NT2/D1 (cell line): ENCODE results near the gene ZNF629.

Source experiments
- DNase-seq: peaks from one replicate; pipeline ENCODE4 v3.0.0-alpha.2; 2011; ENCODE audit warnings: low read depth, low spot score
- H3K27me3 ChIP-seq: 2 replicates; pipeline ENCODE4 v1.6.0; 2011; ENCODE audit warnings: mild to moderate bottlenecking; ENCODE audit not compliant: insufficient read length, insufficient read depth
- H3K36me3 ChIP-seq: 2 replicates; pipeline ENCODE4 v1.6.1; 2011; ENCODE audit warnings: mild to moderate bottlenecking, low read length, mixed read lengths; ENCODE audit not compliant: insufficient read depth, insufficient read length
- H3K4me1 ChIP-seq: 2 replicates; pipeline ENCODE4 v1.5.1; 2011; ENCODE audit not compliant: insufficient read depth, insufficient read length
- H3K4me3 ChIP-seq: 2 replicates; pipeline ENCODE4 v1.5.1; 2011; ENCODE audit warnings: low read depth; ENCODE audit not compliant: insufficient read length
- H3K9ac ChIP-seq: 2 replicates; pipeline ENCODE4 v1.6.0; 2011; ENCODE audit warnings: low read depth; ENCODE audit not compliant: insufficient read length
- H3K9me3 ChIP-seq: 2 replicates; pipeline ENCODE4 v1.5.1; 2011; ENCODE audit warnings: mild to moderate bottlenecking, low read length; ENCODE audit not compliant: insufficient read depth
- SUZ12 ChIP-seq: IDR thresholded peaks from 2 replicates; pipeline ENCODE4 v1.6.1; 2011; ENCODE audit not compliant: insufficient read length, insufficient read depth; ENCODE audit errors: extremely low read depth
- YY1 ChIP-seq: IDR thresholded peaks from 2 replicates; pipeline ENCODE4 v1.6.1; 2011; ENCODE audit not compliant: insufficient read length, insufficient read depth
- ZNF274 ChIP-seq: IDR thresholded peaks from 2 replicates; pipeline ENCODE4 v1.6.1; 2011; ENCODE audit warnings: mild to moderate bottlenecking, low read depth, low read length

Gene ZNF629

DNA sequence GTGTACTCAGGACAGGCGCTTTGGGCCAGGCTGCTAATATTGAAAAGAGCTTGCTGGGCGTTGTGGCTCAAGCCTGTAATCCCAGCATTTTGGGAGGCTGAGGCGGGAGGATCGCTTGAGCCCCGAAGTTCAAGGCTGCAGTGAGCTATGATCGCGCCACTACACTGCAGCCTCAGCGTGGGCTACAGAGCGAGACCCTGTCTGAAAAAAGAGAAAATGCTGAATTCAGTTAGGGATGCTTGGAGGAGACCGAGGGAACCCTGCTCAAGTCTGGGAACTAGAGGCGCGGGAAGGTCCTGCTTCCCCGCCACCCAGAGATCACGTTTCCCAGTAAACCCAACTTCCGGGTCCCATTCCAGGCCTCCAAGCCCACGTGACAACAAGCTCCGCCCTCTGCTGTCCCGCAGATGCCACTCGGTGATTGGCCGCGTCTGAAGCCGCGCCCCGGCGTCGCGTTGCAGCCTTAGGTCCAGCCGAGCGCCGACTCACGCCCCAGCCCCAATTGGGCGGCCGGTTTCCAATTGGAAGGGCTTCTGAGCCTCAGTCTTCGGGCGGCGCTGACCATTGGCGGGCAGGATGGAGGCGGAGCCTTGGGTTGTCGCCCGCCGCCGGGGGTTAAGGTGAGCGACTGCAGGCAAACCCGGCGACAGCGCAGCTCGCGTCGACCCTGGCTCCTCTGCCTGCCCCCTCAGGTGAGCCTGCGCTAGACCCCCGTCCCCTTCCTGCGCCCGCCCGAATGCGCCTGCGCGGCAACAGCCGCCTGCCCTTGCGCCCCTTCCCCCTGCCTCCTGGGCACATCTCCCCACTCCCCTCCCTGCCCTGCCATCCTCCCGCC, 39.0 kb downstream of the ZNF629 start, which contains the start of gene PHKG2:
TSS of gene PHKG2 (plus strand) at position 627 of the 835 bp plus-strand sequence. CDS start 396 bp downstream, outside the sequence.
- TF ChIP-seq ZNF274: no peak

DNA sequence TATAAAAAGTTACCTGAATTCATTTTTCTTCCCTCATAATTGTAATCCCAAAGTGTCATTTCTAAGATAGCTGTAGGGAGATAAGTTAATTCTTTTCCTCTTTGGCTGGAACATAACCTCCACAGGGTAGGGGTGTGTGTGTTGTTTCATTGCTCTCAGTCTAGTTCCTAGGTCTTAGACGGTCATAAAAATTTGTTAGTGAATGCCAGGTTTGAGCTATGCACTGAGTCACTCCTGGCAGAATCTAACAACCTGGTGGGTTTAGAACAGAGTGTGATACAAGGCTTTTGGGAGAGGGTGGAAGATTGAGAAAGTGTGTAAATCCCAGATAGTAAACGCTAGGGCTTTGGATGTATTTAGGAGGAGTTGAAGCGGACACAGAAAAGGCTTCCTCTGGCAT, 39.7 kb downstream of the ZNF629 start:
- no peaks in the 10 kb centered on the region for H3K9me3 ChIP-seq
- no peaks in the 10 kb centered on the region for H3K27me3 ChIP-seq
- H3K36me3 ChIP-seq: peaks cover 59% of the 10 kb centered on the region
- H3K9ac ChIP-seq: peak overlapping the region; percentile 77
- peaks cover 3% of the 10 kb centered on the region for H3K4me1 ChIP-seq
- TF ChIP-seq ZNF274 (no peak), YY1 (no peak), SUZ12 (no peak)
- no peak for DNase-seq
- peak overlapping the region; percentile 51 for H3K4me3 ChIP-seq

More for the DNA sequence above, 39.0 kb downstream of the ZNF629 start, which contains the start of gene PHKG2:
- H3K36me3 ChIP-seq: peaks cover 59% of the 10 kb centered on the region
- H3K27me3 ChIP-seq: no peaks in the 10 kb centered on the region
- peaks cover 3% of the 10 kb centered on the region for H3K4me1 ChIP-seq
- DNase-seq: peak; percentile 99
- no peaks in the 10 kb centered on the region for H3K9me3 ChIP-seq
- peak within 1 kb of the TSS; percentile 77 for H3K9ac ChIP-seq
- H3K4me3 ChIP-seq: peak within 1 kb of the TSS; percentile 68

DNA sequence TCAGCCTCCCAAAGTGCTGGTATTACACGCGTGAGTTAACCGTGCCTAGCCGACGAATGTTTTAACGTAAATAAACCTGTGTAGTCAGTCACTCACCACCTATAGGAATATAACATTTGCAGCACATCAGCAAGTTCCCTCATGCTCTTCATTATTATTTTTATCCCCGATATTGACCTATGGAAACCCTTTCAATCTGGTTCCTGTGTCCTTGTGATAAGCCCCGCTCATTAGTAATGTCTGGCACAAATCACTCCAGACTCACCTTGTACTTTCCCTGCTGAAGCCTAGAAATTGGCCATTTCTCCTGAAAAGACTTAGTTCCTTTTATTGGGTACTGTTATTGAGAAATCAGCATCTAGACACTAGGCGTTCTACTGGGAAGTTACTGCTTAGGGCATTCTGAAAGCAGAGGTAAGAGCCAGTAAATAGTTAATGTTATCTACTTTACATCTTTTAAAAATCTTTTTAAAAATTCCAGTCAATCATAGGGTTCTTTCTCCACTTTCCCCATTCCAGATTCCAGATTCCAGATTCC, 40.3 kb downstream of the ZNF629 start:
- no peak for DNase-seq
- Histone ChIP-seq H3K4me1 (peaks cover 4% of the 10 kb centered on the region), H3K9me3 (no peaks in the 10 kb centered on the region), H3K36me3 (peaks cover 60% of the 10 kb centered on the region), H3K9ac (no peak overlapping the region), H3K4me3 (no peak overlapping the region), H3K27me3 (no peaks in the 10 kb centered on the region)
- TF ChIP-seq YY1 (no peak), ZNF274 (no peak), SUZ12 (no peak)

DNA sequence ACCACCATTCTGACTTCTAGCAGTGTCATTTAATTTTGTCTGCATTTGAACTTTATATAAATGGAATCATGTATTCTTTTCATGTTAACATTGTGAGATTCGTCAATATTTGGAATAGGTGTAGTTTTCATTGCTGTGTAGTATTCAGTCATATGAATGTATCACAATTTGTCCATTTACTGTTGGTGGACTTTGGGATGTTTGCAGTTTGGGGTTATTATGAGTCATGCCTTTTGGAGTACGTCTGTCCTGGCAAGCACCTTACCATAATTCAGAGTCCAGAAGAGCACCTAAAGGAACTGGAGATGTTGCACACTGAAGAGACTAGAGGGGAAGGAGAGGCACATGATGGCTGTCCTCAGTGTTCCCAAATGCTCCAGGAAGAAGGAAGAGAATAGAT, 41.9 kb downstream of the ZNF629 start:
- peaks cover 52% of the 10 kb centered on the region for H3K36me3 ChIP-seq
- TF ChIP-seq SUZ12 (no peak), ZNF274 (no peak), YY1 (no peak)

DNA sequence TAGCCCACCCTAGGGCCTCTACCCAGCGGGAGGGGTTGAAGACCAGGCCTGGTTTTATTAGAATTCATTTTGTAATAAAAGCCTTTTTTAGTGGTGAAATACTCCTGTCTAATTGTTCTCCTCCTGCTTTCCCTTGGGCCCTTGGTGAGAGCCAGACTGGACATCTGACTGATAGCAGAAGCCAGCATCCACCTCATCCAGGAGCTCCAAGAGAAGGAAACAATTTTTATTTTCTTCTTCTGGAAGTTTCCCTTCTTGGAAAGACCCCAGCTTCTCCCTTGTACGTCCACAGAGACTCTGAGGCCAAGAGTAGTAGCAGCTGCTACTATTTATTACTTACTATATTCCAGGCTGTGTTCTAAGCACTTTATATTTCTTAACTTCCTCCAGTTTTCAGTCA, 42.8 kb downstream of the ZNF629 start:
- H3K9me3 ChIP-seq: no peaks in the 10 kb centered on the region
- H3K9ac ChIP-seq: no peak overlapping the region
- peaks cover 18% of the 10 kb centered on the region for H3K4me1 ChIP-seq
- no peaks in the 10 kb centered on the region for H3K27me3 ChIP-seq
- peaks cover 55% of the 10 kb centered on the region for H3K36me3 ChIP-seq
- no peak for DNase-seq
- H3K4me3 ChIP-seq: no peak overlapping the region
- no peak for TF ChIP-seq SUZ12

More for the DNA sequence above, 41.9 kb downstream of the ZNF629 start:
- Histone ChIP-seq H3K4me3 (no peak overlapping the region), H3K9ac (no peak overlapping the region), H3K27me3 (no peaks in the 10 kb centered on the region), H3K4me1 (peaks cover 12% of the 10 kb centered on the region), H3K9me3 (no peaks in the 10 kb centered on the region)
- DNase-seq: no peak

DNA sequence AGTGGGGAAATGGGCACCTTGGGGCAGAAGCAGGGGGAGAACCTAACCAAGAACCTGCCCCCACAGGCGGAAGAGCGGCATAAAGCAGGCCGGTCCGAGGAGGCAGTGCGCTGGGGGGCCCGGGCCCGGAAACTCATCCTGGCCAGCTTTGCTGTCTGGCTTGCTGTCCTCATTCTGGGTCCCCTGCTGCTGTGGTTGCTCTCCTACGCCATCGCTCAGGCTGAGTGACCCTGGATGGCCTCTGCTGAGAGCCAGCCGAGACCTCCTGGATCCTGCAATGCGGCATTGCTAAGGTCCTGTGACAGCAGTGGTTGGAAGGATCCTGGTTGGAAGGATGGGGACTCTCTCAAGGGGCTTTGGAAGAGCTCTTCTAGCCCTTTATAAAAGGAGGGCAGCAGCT, 43.3 kb downstream of the ZNF629 start:
- Histone ChIP-seq H3K27me3 (no peaks in the 10 kb centered on the region), H3K9ac (no peak overlapping the region), H3K9me3 (no peaks in the 10 kb centered on the region), H3K4me1 (peaks cover 20% of the 10 kb centered on the region), H3K4me3 (no peak overlapping the region), H3K36me3 (peaks cover 60% of the 10 kb centered on the region)
- no peak for DNase-seq
- TF ChIP-seq ZNF274 (no peak), SUZ12 (no peak), YY1 (no peak)

DNA sequence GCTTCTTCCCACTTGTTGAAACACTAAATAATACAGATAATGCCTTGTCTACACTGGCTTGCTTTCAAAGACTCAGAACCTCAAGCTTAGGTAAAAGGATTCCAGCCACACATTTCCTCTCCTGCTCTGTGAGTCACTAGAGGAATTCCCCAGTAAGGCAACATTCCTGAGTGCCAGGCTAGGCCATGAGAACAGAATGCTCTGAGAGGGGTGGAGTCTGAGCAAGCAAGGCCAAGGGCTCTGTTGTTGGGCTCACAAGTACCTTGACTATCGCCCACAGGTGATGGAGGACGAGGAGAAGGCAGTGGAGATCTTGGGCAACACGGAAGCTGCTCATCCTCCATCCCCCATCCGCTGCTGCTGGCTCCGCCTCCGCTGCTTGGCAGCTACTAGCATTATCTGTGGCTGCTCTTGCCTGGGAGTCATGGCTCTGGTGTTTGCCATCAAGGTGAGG, 45.5 kb downstream of the ZNF629 start:
- Histone ChIP-seq H3K4me1 (peaks cover 17% of the 10 kb centered on the region), H3K36me3 (peaks cover 82% of the 10 kb centered on the region), H3K9ac (no peak overlapping the region), H3K27me3 (no peaks in the 10 kb centered on the region), H3K4me3 (no peak overlapping the region), H3K9me3 (no peaks in the 10 kb centered on the region)
- DNase-seq: peak; percentile 38
- TF ChIP-seq SUZ12: no peak
